Ectodermal cell (in vitro differentiated cells): ENCODE results near the gene CCDC112.
"Not testable (repeated sequence)": the region's sequence is repeated elsewhere in the genome, so short reads cannot be mapped to it uniquely, and the experiment has no call there.

ENCODE experiments used
- H3K27ac ChIP-seq: 2 replicates; pipeline ENCODE4 v1.7.0; 2013; ENCODE audit warnings: mild to moderate bottlenecking, low read depth, low read length; ENCODE audit not compliant: insufficient read depth, poor library complexity, severe bottlenecking
- H3K27me3 ChIP-seq: 2 replicates; pipeline ENCODE4 v1.7.0; 2013; ENCODE audit warnings: mild to moderate bottlenecking, low read length; ENCODE audit not compliant: insufficient read depth, control insufficient read depth, poor library complexity, severe bottlenecking
- H3K36me3 ChIP-seq: one replicate; pipeline ENCODE4 v1.7.0; 2013; ENCODE audit warnings: low read length; ENCODE audit not compliant: control insufficient read depth, insufficient read depth
- H3K4me1 ChIP-seq: one replicate; pipeline ENCODE4 v1.7.0; 2013; ENCODE audit warnings: low read length; ENCODE audit not compliant: control insufficient read depth, insufficient read depth
- H3K4me3 ChIP-seq: 2 replicates; pipeline ENCODE4 v1.7.0; 2013; ENCODE audit warnings: low read depth, low read length, control low read depth; ENCODE audit not compliant: insufficient read depth
- H3K9me3 ChIP-seq: 2 replicates; pipeline ENCODE4 v1.7.0; 2013; ENCODE audit warnings: mild to moderate bottlenecking, low read length, moderate library complexity; ENCODE audit not compliant: control insufficient read depth
- WGBS, 2 experiments: methylation state at CpG; one replicate each; pipeline ENCODE4 v1.1.7; 2013; ENCODE audit warnings: missing lambda C conversion rate in 2 of 2; 5-methylcytosine and 5-hydroxymethylcytosine counted together

CCDC112 gene

GRCh38 chr5:115267617-115268016, 28.8 kb downstream of the CCDC112 start:
- H3K27ac ChIP-seq, result no peak overlapping the region
- no peaks in the 10 kb centered on the region for H3K4me1 ChIP-seq
- H3K4me3 ChIP-seq, result no peak overlapping the region
- H3K27me3 ChIP-seq, result no peaks in the 10 kb centered on the region
- H3K9me3 ChIP-seq, result no peaks in the 10 kb centered on the region
- no peaks in the 10 kb centered on the region for H3K36me3 ChIP-seq

- H3K27me3 ChIP-seq, result no peaks in the 10 kb centered on the region
- no peaks in the 10 kb centered on the region for H3K36me3 ChIP-seq
- WGBS, 2 experiments, result 95 to 96% methylated on average over 10 to 13 of the region's 13 CpGs
- no peaks in the 10 kb centered on the region for H3K9me3 ChIP-seq
- H3K4me3 ChIP-seq, result no peak overlapping the region
- H3K4me1 ChIP-seq, result peaks cover 7% of the 10 kb centered on the region
- no peak overlapping the region for H3K27ac ChIP-seq
These were observed 31.2 kb downstream of the CCDC112 start for GRCh38 chr5:115265220-115265619.

DNA sequence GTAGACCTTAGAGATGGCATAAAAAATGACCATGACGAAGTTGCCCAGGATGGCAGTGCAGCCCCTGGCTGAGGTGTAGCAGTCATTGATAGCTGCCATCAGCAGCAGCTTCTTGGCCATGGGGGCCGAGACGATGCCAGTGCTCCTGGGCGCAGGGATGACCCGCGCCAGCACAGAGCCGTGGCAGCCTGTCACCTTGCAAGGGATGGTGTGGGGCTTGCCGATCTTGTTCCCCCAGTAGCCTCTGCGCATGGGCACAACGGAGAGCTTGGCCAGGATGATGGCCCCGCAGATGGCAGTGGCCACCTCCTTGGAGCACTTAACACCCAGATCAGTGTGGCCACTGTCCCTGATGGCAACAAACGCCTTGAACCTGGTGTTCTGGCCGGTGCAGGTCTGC, 31.7 kb downstream of the CCDC112 start:
- WGBS, 2 experiments, result 95 to 96% methylated on average over 13 of the region's 13 CpGs
- H3K27me3 ChIP-seq, result no peaks in the 10 kb centered on the region
- H3K36me3 ChIP-seq, result no peaks in the 10 kb centered on the region
- no peak overlapping the region for H3K4me3 ChIP-seq
- no peaks in the 10 kb centered on the region for H3K9me3 ChIP-seq
- no peak overlapping the region for H3K27ac ChIP-seq
- peaks cover 7% of the 10 kb centered on the region for H3K4me1 ChIP-seq

- Histone ChIP-seq H3K4me3 (peak overlapping the region; percentile 83), H3K4me1 (peaks cover 7% of the 10 kb centered on the region), H3K36me3 (no peaks in the 10 kb centered on the region), H3K27me3 (no peaks in the 10 kb centered on the region), H3K27ac (peak overlapping the region; percentile 30), H3K9me3 (no peaks in the 10 kb centered on the region)
- 16 to 33% methylated on average over 5 to 7 of the region's 7 CpGs for WGBS, 2 experiments
These were observed 33.4 kb downstream of the CCDC112 start for GRCh38 chr5:115263078-115263380.

GRCh38 chr5:115262321-115263077, 34.0 kb downstream of the CCDC112 start, which contains the start of gene PGGT1B:
PGGT1B (minus strand) TSS chr5:115262877; CDS start chr5:115262851, 26 bp downstream.
- H3K4me3 ChIP-seq, result peak within 1 kb of the TSS; percentile 83
- H3K9me3 ChIP-seq, result no peaks in the 10 kb centered on the region
- 0% methylated on average over 50 of the region's 50 CpGs for WGBS, 2 experiments
- H3K27ac ChIP-seq, result peak within 1 kb of the TSS; percentile 30
- H3K4me1 ChIP-seq, result peaks cover 7% of the 10 kb centered on the region
- no peaks in the 10 kb centered on the region for H3K27me3 ChIP-seq
- H3K36me3 ChIP-seq, result no peaks in the 10 kb centered on the region

DNA sequence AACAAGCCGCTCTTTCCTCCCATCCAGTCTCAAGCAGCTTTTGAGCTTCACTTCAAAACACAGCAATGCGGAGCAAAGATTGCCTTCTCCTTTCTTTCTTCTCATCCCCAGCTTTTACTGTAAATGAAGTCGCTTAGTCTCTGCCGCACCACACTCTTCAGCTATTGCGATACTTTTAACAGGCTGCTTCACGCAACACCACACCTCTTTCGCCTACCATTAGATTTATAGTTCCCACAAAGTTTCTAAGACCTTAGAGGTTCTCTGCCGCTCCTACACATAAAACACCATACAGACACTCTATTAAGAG, 34.5 kb downstream of the CCDC112 start:
- Histone ChIP-seq H3K9me3 (no peaks in the 10 kb centered on the region), H3K27me3 (no peaks in the 10 kb centered on the region), H3K27ac (no peak overlapping the region), H3K4me1 (peaks cover 7% of the 10 kb centered on the region), H3K36me3 (no peaks in the 10 kb centered on the region), H3K4me3 (peak overlapping the region; percentile 83)
- WGBS, 2 experiments, result 4 to 5% methylated on average over 8 of the region's 8 CpGs

DNA sequence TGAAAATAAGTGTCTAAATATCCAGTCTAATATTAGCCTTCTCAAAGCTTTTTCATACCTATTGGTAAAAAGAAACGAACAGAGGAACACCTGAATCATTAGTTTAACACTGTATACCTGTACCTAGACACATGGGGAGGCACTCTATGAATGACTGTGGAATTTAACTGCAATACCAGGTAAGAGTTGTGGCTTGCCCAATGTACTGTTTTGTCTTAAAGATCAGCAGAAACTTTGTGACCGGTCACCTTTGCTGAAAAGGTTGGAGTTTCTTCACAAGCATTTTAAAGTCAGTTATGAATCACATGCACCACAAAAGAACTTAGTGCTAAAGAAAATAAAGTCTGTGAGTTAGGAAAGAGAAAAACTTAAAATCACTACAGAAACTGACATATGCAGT, 36.2 kb downstream of the CCDC112 start:
- H3K4me3 ChIP-seq, result no peak overlapping the region
- H3K4me1 ChIP-seq, result peaks cover 7% of the 10 kb centered on the region
- H3K27me3 ChIP-seq, result no peaks in the 10 kb centered on the region
- H3K27ac ChIP-seq, result no peak overlapping the region
- H3K9me3 ChIP-seq, result no peaks in the 10 kb centered on the region
- 92 to 94% methylated on average over 2 of the region's 2 CpGs for WGBS, 2 experiments
- no peaks in the 10 kb centered on the region for H3K36me3 ChIP-seq

DNA sequence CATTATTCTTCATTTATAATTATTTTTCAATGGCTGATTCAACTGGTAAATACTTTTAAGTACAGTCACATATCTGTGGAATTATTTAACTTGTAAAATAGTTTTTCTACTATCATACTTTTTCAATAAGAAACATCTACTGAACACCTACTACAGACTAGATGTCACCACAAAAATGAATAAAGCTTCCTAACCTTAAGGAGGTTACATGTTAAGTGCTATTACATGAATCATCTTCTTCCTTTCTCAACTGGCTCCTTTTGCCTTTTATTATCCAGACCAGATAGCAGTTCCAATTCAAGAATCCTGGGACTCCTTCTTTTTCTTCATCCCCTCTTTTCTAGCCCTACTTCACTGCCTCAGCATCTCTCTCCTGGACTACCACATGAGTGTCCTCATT, 38.5 kb downstream of the CCDC112 start:
- H3K9me3 ChIP-seq, result no peaks in the 10 kb centered on the region
- H3K4me1 ChIP-seq, result peaks cover 7% of the 10 kb centered on the region
- H3K4me3 ChIP-seq, result no peak overlapping the region
- no peaks in the 10 kb centered on the region for H3K27me3 ChIP-seq
- no peaks in the 10 kb centered on the region for H3K36me3 ChIP-seq
- no peak overlapping the region for H3K27ac ChIP-seq

- H3K4me3 ChIP-seq, H3K9me3 ChIP-seq, H3K27ac ChIP-seq, H3K36me3 ChIP-seq, H3K27me3 ChIP-seq, H3K4me1 ChIP-seq: not testable (repeated sequence)
- 74 to 75% methylated on average over 4 to 5 of the region's 5 CpGs for WGBS, 2 experiments
These were observed 47.1 kb downstream of the CCDC112 start for GRCh38 chr5:115249379-115249778.

DNA sequence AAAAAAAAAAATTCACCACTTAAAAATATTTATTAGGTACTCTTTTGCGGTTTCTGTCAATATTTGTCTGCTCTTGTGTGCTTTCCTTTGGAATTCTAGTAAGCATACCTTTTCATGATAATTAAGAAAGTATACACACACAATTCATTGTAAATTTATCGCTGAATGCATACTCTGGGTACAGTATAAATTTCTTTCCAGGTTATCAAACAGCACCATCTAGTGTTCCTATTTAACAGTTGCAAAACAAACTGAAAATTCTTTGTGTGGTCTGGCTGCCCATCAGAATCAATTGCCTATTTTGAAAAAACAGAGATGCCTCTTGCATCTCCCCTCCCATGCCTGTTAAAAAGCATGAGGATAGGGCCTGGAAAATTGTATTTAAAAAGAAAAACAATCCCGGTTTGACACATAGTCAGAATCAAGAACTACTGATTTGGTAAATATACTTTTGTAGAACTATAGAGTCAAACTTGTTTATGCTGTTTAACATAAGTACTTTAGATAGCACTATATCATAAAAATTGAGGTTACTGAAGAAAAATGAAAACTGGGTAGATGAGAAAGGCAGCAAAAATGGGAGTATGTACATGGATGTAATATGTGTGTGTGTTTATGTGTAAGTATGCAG, 50.0 kb downstream of the CCDC112 start:
- no peaks in the 10 kb centered on the region for H3K9me3 ChIP-seq
- 57 to 75% methylated on average over 1 to 3 of the region's 3 CpGs for WGBS, 2 experiments
- H3K4me3 ChIP-seq, result no peak overlapping the region
- H3K27me3 ChIP-seq, result no peaks in the 10 kb centered on the region
- no peak overlapping the region for H3K27ac ChIP-seq
- no peaks in the 10 kb centered on the region for H3K36me3 ChIP-seq
- H3K4me1 ChIP-seq, result no peaks in the 10 kb centered on the region
